ENCODE data around the gene SLC1A3. TPM values are rescaled to one million over a fixed set of nuclear protein-coding genes. Genes with fewer than 3 reads are reported as not detected.

SLC1A3 gene
- total RNA-seq, 1 experiment from 2014 or later: 8.5 TPM

- no peak for DNase-seq (ENCODE audit: extremely low read depth, low read depth)
Measured at GRCh38 chr5:36599986-36600779, 6.2 kb upstream of the SLC1A3 start.

- no peak for DNase-seq (ENCODE audit: extremely low read depth, low read depth)
Measured at GRCh38 chr5:36600917-36601527, 5.4 kb upstream of the SLC1A3 start.

GRCh38 chr5:36602704-36603321, 3.6 kb upstream of the SLC1A3 start:
- no peak for DNase-seq (ENCODE audit: extremely low read depth, low read depth)

GRCh38 chr5:36605241-36605640, 1.2 kb upstream of the SLC1A3 start:
- DNase-seq (ENCODE audit: extremely low read depth, low read depth): no peak

GRCh38 chr5:36606036-36606427, 374 bp upstream of the SLC1A3 start:
- no peak for DNase-seq (ENCODE audit: extremely low read depth, low read depth)

- peak; percentile 30 for DNase-seq (ENCODE audit: extremely low read depth, low read depth)
Measured at GRCh38 chr5:36607114-36607571, 737 bp downstream of the SLC1A3 start.

- no peak for DNase-seq (ENCODE audit: extremely low read depth, low read depth)
Measured at GRCh38 chr5:36607838-36608783, 1.7 kb downstream of the SLC1A3 start.

- DNase-seq (ENCODE audit: extremely low read depth, low read depth): no peak
Measured at GRCh38 chr5:36610621-36611020, 4.2 kb downstream of the SLC1A3 start.

- no peak for DNase-seq (ENCODE audit: extremely low read depth, low read depth)
Measured at GRCh38 chr5:36611520-36612274, 5.3 kb downstream of the SLC1A3 start.

GRCh38 chr5:36613241-36613640, 6.8 kb downstream of the SLC1A3 start:
- no peak for DNase-seq (ENCODE audit: extremely low read depth, low read depth)

- no peak for DNase-seq (ENCODE audit: extremely low read depth, low read depth)
Measured at GRCh38 chr5:36613771-36614656, 7.6 kb downstream of the SLC1A3 start.

GRCh38 chr5:36614657-36615308, 8.4 kb downstream of the SLC1A3 start:
- no peak for DNase-seq (ENCODE audit: extremely low read depth, low read depth)

- no peak for DNase-seq (ENCODE audit: extremely low read depth, low read depth)
Measured at GRCh38 chr5:36619012-36619635, 12.7 kb downstream of the SLC1A3 start.

GRCh38 chr5:36621985-36622384, 15.6 kb downstream of the SLC1A3 start:
- DNase-seq (ENCODE audit: extremely low read depth, low read depth): no peak

GRCh38 chr5:36623832-36624231, 17.4 kb downstream of the SLC1A3 start:
- DNase-seq (ENCODE audit: extremely low read depth, low read depth): no peak

- DNase-seq (ENCODE audit: extremely low read depth, low read depth): no peak
Measured at GRCh38 chr5:36624277-36624676, 17.9 kb downstream of the SLC1A3 start.

- no peak for DNase-seq (ENCODE audit: extremely low read depth, low read depth)
Measured at GRCh38 chr5:36628695-36629094, 22.3 kb downstream of the SLC1A3 start.

GRCh38 chr5:36629729-36630128, 23.3 kb downstream of the SLC1A3 start:
- DNase-seq (ENCODE audit: extremely low read depth, low read depth): no peak
